H1 (cell line): ENCODE data around the gene IL18RAP. TPM values are rescaled to one million over a fixed set of nuclear protein-coding genes. Genes with fewer than 3 reads are reported as not detected.

Source experiments
- CTCF ChIA-PET: fragments of 300-600 bp; sonication (Branson Sonifier 250); formaldehyde crosslinking; loops from one replicate; lab custom pipeline; 2021; ENCODE audit not compliant: partially characterized antibody; lab: Charles Lee
- POLR2A ChIA-PET: fragments of 300-600 bp; sonication (Branson Sonifier 250); formaldehyde crosslinking; loops from one replicate; lab custom pipeline; 2021; ENCODE audit warnings: inconsistent platforms; ENCODE audit not compliant: partially characterized antibody; lab: Charles Lee
- DNase-seq, 2 experiments: peaks; one replicate each; pipeline versions ENCODE4 v3.0.0 to v3.0.0-alpha.2; 2010 to 2022; ENCODE audit warnings: low spot score in 2 of 2, low read depth in 1 of 2, mixed read lengths in 1 of 2
- FAIRE-seq: peaks from 2 replicates; lab custom pipeline; 2011; peaks lifted over from hg19 to GRCh38; lab: Jason Lieb, UNC
- H2AFZ ChIP-seq: 2 replicates; pipeline ENCODE4 v1.8.1; 2012; ENCODE audit warnings: low read length, inconsistent platforms
- H2AK5ac ChIP-seq: 2 replicates; pipeline ENCODE4 v1.6.1; 2013; ENCODE audit warnings: low read depth, low read length
- H2BK120ac ChIP-seq: replicated peaks from 2 replicates; pipeline ENCODE3; 2013; ENCODE audit warnings: low read depth, low read length, inconsistent platforms
- H2BK12ac ChIP-seq: 2 replicates; pipeline ENCODE4 v1.6.1; 2013; ENCODE audit warnings: low read depth, low read length
- H2BK15ac ChIP-seq: 2 replicates; pipeline ENCODE4 v1.6.1; 2013; ENCODE audit warnings: low read length
- H2BK20ac ChIP-seq: 2 replicates; pipeline ENCODE4 v1.6.1; 2013; ENCODE audit warnings: low read length
- H2BK5ac ChIP-seq: 2 replicates; pipeline ENCODE4 v1.6.1; 2013; ENCODE audit warnings: low read depth, low read length
- H3K14ac ChIP-seq: 2 replicates; pipeline ENCODE4 v1.6.1; 2013; ENCODE audit warnings: inconsistent platforms; ENCODE audit not compliant: insufficient read length
- H3K18ac ChIP-seq: 2 replicates; pipeline ENCODE4 v1.6.1; 2013; ENCODE audit warnings: low read length; ENCODE audit errors: extremely low read depth
- H3K23ac ChIP-seq: 2 replicates; pipeline ENCODE4 v1.6.1; 2013; ENCODE audit warnings: inconsistent platforms; ENCODE audit not compliant: insufficient read length
- H3K23me2 ChIP-seq: 2 replicates; pipeline ENCODE4 v1.6.1; 2013; ENCODE audit warnings: low read depth, low read length
- H3K27ac ChIP-seq: 2 replicates; pipeline ENCODE4 v1.6.1; 2011; ENCODE audit warnings: low read depth, low read length, inconsistent platforms
- H3K27me3 ChIP-seq, 4 experiments: replicated peaks in 1 of 4; 1 replicate in 1 of 4; 2 replicates in 3 of 4; pipeline versions ENCODE4 v1.6.1 to v1.8.1; 2011 to 2013; ENCODE audit warnings: low read length in 3 of 4, mild to moderate bottlenecking in 3 of 4, inconsistent platforms in 2 of 4, mixed read lengths in 2 of 4, moderate library complexity in 1 of 4; ENCODE audit not compliant: control insufficient read depth in 3 of 4, insufficient read depth in 3 of 4; ENCODE audit errors: extremely low read depth in 1 of 4
- H3K36me3 ChIP-seq, 4 experiments: 2 replicates each; pipeline versions ENCODE4 v1.6.1 to v1.8.1; 2011 to 2013; ENCODE audit warnings: mild to moderate bottlenecking in 4 of 4, low read length in 3 of 4, moderate library complexity in 2 of 4, control low read depth in 1 of 4, inconsistent platforms in 1 of 4; ENCODE audit not compliant: insufficient read depth in 4 of 4, control insufficient read depth in 2 of 4
- H3K4ac ChIP-seq: replicated peaks from 2 replicates; pipeline ENCODE3; 2013; ENCODE audit warnings: low read length, low read depth, mixed read lengths, inconsistent platforms; ENCODE audit not compliant: insufficient read length
- H3K4me1 ChIP-seq, 4 experiments: replicated peaks in 1 of 4; 1 replicate in 1 of 4; 2 replicates in 3 of 4; pipeline versions ENCODE4 v1.6.1 to v1.8.1; 2011 to 2013; ENCODE audit warnings: low read length in 3 of 4, inconsistent platforms in 2 of 4, mixed read lengths in 1 of 4; ENCODE audit not compliant: insufficient read depth in 4 of 4, control insufficient read depth in 3 of 4
- H3K4me2 ChIP-seq, 2 experiments: 2 replicates each; pipeline versions ENCODE4 v1.6.1 to v1.8.1; 2011 to 2013; ENCODE audit warnings: low read depth in 2 of 2, low read length in 2 of 2, control low read depth in 1 of 2, inconsistent platforms in 1 of 2, mild to moderate bottlenecking in 1 of 2; ENCODE audit not compliant: insufficient read depth in 1 of 2
- H3K4me3 ChIP-seq, 4 experiments: fragments of 200-600, 300-600 bp in 1 of 4; sonication (generic), shearing (Covaris generic), sonication (Bioruptor Twin) in 1 of 4; 2 replicates each; pipeline versions ENCODE4 v1.5.1 to v1.8.1; 2011 to 2016; ENCODE audit warnings: low read length in 4 of 4, low read depth in 3 of 4, control low read depth in 2 of 4, inconsistent platforms in 2 of 4, mild to moderate bottlenecking in 2 of 4, mixed read lengths in 1 of 4, moderate library complexity in 1 of 4; ENCODE audit not compliant: insufficient read depth in 2 of 4; ENCODE audit errors: extremely low read depth in 1 of 4
- H3K56ac ChIP-seq: replicated peaks from 2 replicates; pipeline ENCODE3; 2013; ENCODE audit warnings: low read depth, mild to moderate bottlenecking, mixed read lengths, low read length, inconsistent platforms; ENCODE audit not compliant: insufficient read length
- H3K79me1 ChIP-seq: 2 replicates; pipeline ENCODE4 v1.6.1; 2013; ENCODE audit warnings: low read depth, low read length, control low read depth
- H3K79me2 ChIP-seq, 2 experiments: 2 replicates each; pipeline versions ENCODE4 v1.6.1 to v1.8.1; 2012 to 2013; ENCODE audit warnings: low read length in 2 of 2, mild to moderate bottlenecking in 2 of 2, inconsistent platforms in 1 of 2; ENCODE audit not compliant: insufficient read depth in 2 of 2, control insufficient read depth in 1 of 2
- H3K9ac ChIP-seq, 4 experiments: replicated peaks in 1 of 4; 1 replicate in 1 of 4; 2 replicates in 3 of 4; pipeline versions ENCODE4 v1.6.1 to v1.8.1; 2011 to 2013; ENCODE audit warnings: low read depth in 3 of 4, low read length in 3 of 4, control low read depth in 2 of 4, mild to moderate bottlenecking in 2 of 4, moderate library complexity in 2 of 4, inconsistent platforms in 1 of 4; ENCODE audit errors: extremely low read depth in 1 of 4
- H3K9me3 ChIP-seq, 2 experiments: 2 replicates each; pipeline versions ENCODE4 v1.6.1 to v1.8.1; 2012 to 2013; ENCODE audit warnings: mild to moderate bottlenecking in 2 of 2, moderate library complexity in 2 of 2, control low read depth in 1 of 2, inconsistent platforms in 1 of 2, low read depth in 1 of 2, low read length in 1 of 2, mixed read lengths in 1 of 2; ENCODE audit not compliant: insufficient read depth in 2 of 2
- H4K20me1 ChIP-seq, 2 experiments: replicated peaks in 1 of 2; 2 replicates each; pipeline versions ENCODE3 to v1.8.1; 2011 to 2013; ENCODE audit warnings: inconsistent platforms in 2 of 2, low read length in 2 of 2, mild to moderate bottlenecking in 1 of 2; ENCODE audit not compliant: insufficient read depth in 2 of 2, control insufficient read depth in 1 of 2
- H4K5ac ChIP-seq: 2 replicates; pipeline ENCODE4 v1.6.1; 2013; ENCODE audit warnings: low read length, low read depth, mixed read lengths, inconsistent platforms; ENCODE audit not compliant: insufficient read length
- H4K8ac ChIP-seq: 2 replicates; pipeline ENCODE4 v1.8.0; 2013; ENCODE audit warnings: mild to moderate bottlenecking, moderate library complexity, low read length, inconsistent platforms; ENCODE audit not compliant: insufficient read depth; ENCODE audit errors: extremely low read depth
- H4K91ac ChIP-seq: replicated peaks from 2 replicates; pipeline ENCODE3; 2013; ENCODE audit warnings: low read length, mixed read lengths, inconsistent platforms; ENCODE audit not compliant: insufficient read length
- CBX5 ChIP-seq: fragments of 300-800, 300-1000 bp; sonication (generic); IDR thresholded peaks from 2 replicates; pipeline ENCODE4 v1.7.1; 2016; ENCODE audit warnings: antibody characterized with exemption, low read length, low read depth
- CHD1 ChIP-seq: IDR thresholded peaks from 2 replicates; pipeline ENCODE4 v1.6.1; 2012; ENCODE audit warnings: low read depth, low read length, improper control_type of control experiment
- CHD2 ChIP-seq: IDR thresholded peaks from 2 replicates; pipeline ENCODE4 v1.6.1; 2012; ENCODE audit warnings: low read length, improper control_type of control experiment
- CREB1 ChIP-seq: IDR thresholded peaks from 2 replicates; pipeline ENCODE4 v1.6.1; 2012; ENCODE audit warnings: inconsistent platforms
- SIRT6 ChIP-seq: IDR thresholded peaks from one replicate; pipeline ENCODE4 v1.7.1; 2012; ENCODE audit warnings: low read length, inconsistent platforms
- TCF12 ChIP-seq: IDR thresholded peaks from 2 replicates; pipeline ENCODE4 v1.6.1; 2011; ENCODE audit warnings: low read depth, mild to moderate bottlenecking, low read length
- polyA plus RNA-seq, 7 experiments: library from polyadenylated mRNA; depleted of rRNA in 3 of 7; stranded (reverse) in 5 of 7; unstranded in 2 of 7; fragments of >200 nt in 5 of 7; fragments of 200-250 nt in 2 of 7; gene quantifications; 1 replicate in 5 of 7; 2 replicates in 1 of 7; 4 replicates in 1 of 7; pipeline versions ENCODE4 v1.2.1 to v1.2.3, GENCODE V29; 2011 to 2013; ENCODE audit warnings: missing spikeins in 2 of 7, mixed read lengths in 2 of 7
- total RNA-seq: library from RNA; stranded (reverse); fragmentation: NEBNext Ultra II Directional; extraction: Animal tissue kit (Norgen Biotek cat#: 25700); gene quantifications from 2 replicates; pipeline ENCODE4 v1.2.1, GENCODE V29; 2021

IL18RAP gene
- total and polyA plus RNA-seq, 2 of the 8 experiments (the other 6 are each of a cell fraction or from before 2014, with no cell fraction given), result not detected

DNA sequence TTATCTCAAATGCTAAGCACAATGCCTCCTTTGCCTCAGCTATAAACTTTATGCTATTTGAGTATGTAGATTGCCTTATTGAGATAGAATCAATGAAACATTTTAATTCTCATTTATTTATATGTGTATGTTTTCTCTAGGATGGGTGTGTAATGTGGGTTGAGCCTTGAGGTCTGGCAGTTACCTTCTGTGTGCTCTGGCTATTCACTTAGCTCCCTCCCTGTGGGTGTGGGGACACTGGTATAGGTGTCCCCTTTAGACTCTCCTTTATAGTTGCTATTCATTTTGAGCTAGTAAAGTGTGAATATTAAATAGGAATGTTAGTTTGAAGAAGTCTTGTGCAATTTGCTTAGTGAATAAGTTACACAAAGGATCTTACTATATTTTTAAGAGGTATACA is 51.8 kb downstream of the IL18RAP start:
- H3K79me1 ChIP-seq, result no peaks in the 10 kb centered on the region
- H3K4me3 ChIP-seq, result no peak overlapping the region
- H3K23ac ChIP-seq, result no peak overlapping the region
- CTCF ChIA-PET, result interaction anchor here (0.8 to 6.6 kb wide), 11 partner anchors 9 to 315 kb away, joined by 3 to 57 read pairs (median 6); no protein-coding TSS in a partner anchor
- no peak overlapping the region for H3K4me2 ChIP-seq
- H4K5ac ChIP-seq, result no peak overlapping the region
- H2AK5ac ChIP-seq, result no peak overlapping the region
- no peaks in the 10 kb centered on the region for H3K36me3 ChIP-seq
- 0 out of 7 replicates have a peak, but pooled peaks cover 0 to 2% (median 0%) of the 10 kb centered on the region in 4 experiments for H3K4me1 ChIP-seq
- H2AFZ ChIP-seq, result no peak overlapping the region
- H3K56ac ChIP-seq, result no peak overlapping the region
- no peak overlapping the region for H4K91ac ChIP-seq
- no peak overlapping the region for H2BK20ac ChIP-seq
- no peak overlapping the region for H3K14ac ChIP-seq
- no peaks in the 10 kb centered on the region; the same call in 1 of the 2 replicates for H3K23me2 ChIP-seq
- no peak overlapping the region for H2BK120ac ChIP-seq
- H3K27ac ChIP-seq, result no peak overlapping the region
- no peaks in the 10 kb centered on the region for H3K9me3 ChIP-seq
- TF ChIP-seq CREB1 (no peak), CBX5 (no peak), TCF12 (no peak), CHD2 (no peak), CHD1 (no peak), SIRT6 (no peak)
- no peak overlapping the region for H3K4ac ChIP-seq
- no peaks in the 10 kb centered on the region for H3K27me3 ChIP-seq
- no peak overlapping the region for H2BK15ac ChIP-seq
- no peak overlapping the region for H3K9ac ChIP-seq
- H2BK12ac ChIP-seq, result no peak overlapping the region
- H3K18ac ChIP-seq, result no peak overlapping the region
- no peaks in the 10 kb centered on the region for H4K20me1 ChIP-seq
- POLR2A ChIA-PET, result no interaction called here
- H2BK5ac ChIP-seq, result no peak overlapping the region
- DNase-seq (no peak), FAIRE-seq (no peak)
- no peaks in the 10 kb centered on the region for H3K79me2 ChIP-seq
- H4K8ac ChIP-seq, result no peak overlapping the region
